B cell (primary cell): ENCODE data around the gene OR1I1. TPM values are rescaled to one million over a fixed set of nuclear protein-coding genes. Genes with fewer than 3 reads are reported as not detected.

ENCODE experiments used
- ATAC-seq: fragments of 200-7000 bp; cut with Tn5 transposase; one replicate; pipeline ENCODE4 v1.10.0; 2021; ENCODE audit warnings: low read depth, mild to moderate bottlenecking, moderate number of reproducible peaks, moderate library complexity
- CTCF ChIA-PET: fragments of 350-600 bp; sonication (Branson Sonifier 250); formaldehyde crosslinking; loops from one replicate; lab custom pipeline; 2021; ENCODE audit warnings: antibody characterized with exemption, inconsistent platforms; lab: Charles Lee
- POLR2A ChIA-PET: fragments of 350-600 bp; sonication (Branson Sonifier 250); formaldehyde crosslinking; loops from one replicate; lab custom pipeline; 2021; ENCODE audit warnings: antibody characterized with exemption; lab: Charles Lee
- DNase-seq: peaks from one replicate; pipeline ENCODE4 v3.0.0; 2013
- H2AFZ ChIP-seq: 2 replicates; pipeline ENCODE4 v1.6.1; 2012; ENCODE audit warnings: mild to moderate bottlenecking, low read depth, low read length; ENCODE audit not compliant: insufficient read depth, poor library complexity, severe bottlenecking
- H3K27ac ChIP-seq, 2 donors: 1 replicate in 1 of 2; 2 replicates in 1 of 2; pipeline ENCODE4 v1.5.1; 2012 to 2013; ENCODE audit warnings: low read length in 2 of 2, mild to moderate bottlenecking in 2 of 2, moderate library complexity in 1 of 2
- H3K27me3 ChIP-seq, 4 experiments: fragments of 200-600 bp in 1 of 4; sonication (generic) in 1 of 4; replicated peaks in 1 of 4; 1 replicate in 2 of 4; 2 replicates in 2 of 4; pipeline versions ENCODE4 v1.6.1 to v1.7.0; 2013 to 2016; ENCODE audit warnings: low read length in 3 of 4, mild to moderate bottlenecking in 2 of 4, mixed read lengths in 1 of 4, moderate library complexity in 1 of 4; ENCODE audit not compliant: insufficient read depth in 4 of 4, control insufficient read depth in 3 of 4; ENCODE audit errors: control extremely low read depth in 1 of 4
- H3K36me3 ChIP-seq, 2 experiments: replicated peaks in 1 of 2; 1 replicate in 1 of 2; 2 replicates in 1 of 2; pipeline versions ENCODE4 v1.6.1 to v1.7.1; 2013; ENCODE audit warnings: low read length in 1 of 2; ENCODE audit not compliant: insufficient read depth in 2 of 2, control insufficient read depth in 1 of 2; ENCODE audit errors: control extremely low read depth in 1 of 2, extremely low read depth in 1 of 2
- H3K4me1 ChIP-seq, 2 donors: fragments of 200-600 bp in 1 of 2; sonication (generic) in 1 of 2; 1 replicate in 1 of 2; 2 replicates in 1 of 2; pipeline versions ENCODE4 v1.5.1 to v1.6.1; 2013 to 2017; ENCODE audit warnings: low read length in 2 of 2; ENCODE audit not compliant: control insufficient read depth in 2 of 2, insufficient read depth in 2 of 2
- H3K4me2 ChIP-seq: replicated peaks from 2 replicates; pipeline ENCODE3; 2012; ENCODE audit warnings: mild to moderate bottlenecking, low read depth, low read length; ENCODE audit not compliant: poor library complexity, severe bottlenecking
- H3K4me3 ChIP-seq, 5 experiments: fragments of 200-600 bp in 1 of 5; sonication (generic) in 1 of 5; 1 replicate in 3 of 5; 2 replicates in 2 of 5; pipeline versions ENCODE4 v1.5.1 to v1.7.0; 2011 to 2016; ENCODE audit warnings: low read length in 4 of 5, mild to moderate bottlenecking in 4 of 5, low read depth in 2 of 5, control low read depth in 1 of 5, moderate library complexity in 1 of 5; ENCODE audit not compliant: insufficient read depth in 1 of 5; ENCODE audit errors: control extremely low read depth in 1 of 5, extremely low read depth in 1 of 5
- H3K79me2 ChIP-seq: fragments of 200-600 bp; sonication (generic); one replicate; pipeline ENCODE4 v1.6.0; 2016; ENCODE audit warnings: low read length; ENCODE audit not compliant: control insufficient read depth, insufficient read depth
- H3K9ac ChIP-seq: fragments of 200-600 bp; sonication (generic); 2 replicates; pipeline ENCODE4 v1.6.1; 2017; ENCODE audit warnings: mild to moderate bottlenecking, low read length, moderate library complexity
- H3K9me3 ChIP-seq, 3 donors: one replicate each; pipeline versions ENCODE4 v1.6.1 to v1.7.1; 2013; ENCODE audit warnings: low read length in 2 of 3; ENCODE audit not compliant: control insufficient read depth in 2 of 3, insufficient read depth in 1 of 3; ENCODE audit errors: control extremely low read depth in 1 of 3
- H4K20me1 ChIP-seq: 2 replicates; pipeline ENCODE4 v1.6.0; 2012; ENCODE audit warnings: mild to moderate bottlenecking, low read length; ENCODE audit not compliant: insufficient read depth, control insufficient read depth, poor library complexity, severe bottlenecking
- H3K27ac Mint-ChIP-seq: one replicate; pipeline ENCODE4 v1.8.0; 2021; ENCODE audit warnings: mixed read lengths
- H3K27me3 Mint-ChIP-seq: one replicate; pipeline ENCODE4 v1.8.0; 2021; ENCODE audit warnings: mixed read lengths
- H3K4me1 Mint-ChIP-seq: one replicate; pipeline ENCODE4 v1.8.0; 2021; ENCODE audit warnings: mixed read lengths
- H3K4me3 Mint-ChIP-seq: one replicate; pipeline ENCODE4 v1.8.0; 2021; ENCODE audit warnings: mixed read lengths
- H3K9me3 Mint-ChIP-seq: one replicate; pipeline ENCODE4 v1.8.0; 2022; ENCODE audit warnings: mixed read lengths; ENCODE audit not compliant: insufficient read depth
- CTCF ChIP-seq: fragments of 200-600 bp; IDR thresholded peaks from one replicate; pipeline ENCODE4 v1.8.0; 2022; ENCODE audit warnings: antibody characterized with exemption, mild to moderate bottlenecking
- EZH2 ChIP-seq: IDR thresholded peaks from 2 replicates; pipeline ENCODE4 v1.6.1; 2012; ENCODE audit warnings: borderline replicate concordance, low read depth, mild to moderate bottlenecking, moderate library complexity, low read length; ENCODE audit not compliant: insufficient read depth, poor library complexity, severe bottlenecking
- WGBS: methylation state at CpG from one replicate; pipeline ENCODE4 v1.1.5; 2013; ENCODE audit warnings: missing lambda C conversion rate; ENCODE audit not compliant: insufficient coverage; 5-methylcytosine and 5-hydroxymethylcytosine counted together
- intact Hi-C: fragments of 100-400 bp; cut with micrococcal nuclease; formaldehyde crosslinking; loops from one replicate; pipeline ENCODE4 v1.10.0; 2022
- polyA plus RNA-seq: library from polyadenylated mRNA; depleted of rRNA; stranded (reverse); fragments of >200 nt; gene quantifications from 2 replicates; pipeline ENCODE4 v1.2.3, GENCODE V29; 2012
- total RNA-seq, 2 donors: library from RNA; stranded (reverse); fragments of 120-200 nt in 1 of 2; gene quantifications; 1 replicate in 1 of 2; 2 replicates in 1 of 2; pipeline versions ENCODE4 v1.2.3 to v1.2.4, GENCODE V29; 2013 to 2022

Gene OR1I1
- total and polyA plus RNA-seq, 2 donors (not counting 1 experiment from before 2014, with no cell fraction given), result not detected

- DNase-seq (no peak), ATAC-seq (no peak)
- H3K36me3 ChIP-seq, result no peaks in the 10 kb centered on the region
- peaks cover 13% of the 10 kb centered on the region in 2 donors for H3K4me1 ChIP-seq
- Mint-ChIP-seq H3K9me3 (peaks cover 9% of the 10 kb centered on the region), H3K27me3 (peaks cover 38% of the 10 kb centered on the region), H3K4me1 (peaks cover 13% of the 10 kb centered on the region), H3K27ac (no peak overlapping the region), H3K4me3 (no peak overlapping the region)
- H3K27me3 ChIP-seq, result peaks cover 0 to 43% (median 20%) of the 10 kb centered on the region in 4 experiments
- intact Hi-C loops, result no loop called here
- no peak overlapping the region for H3K4me2 ChIP-seq
- no peak overlapping the region for H3K27ac ChIP-seq
- no peaks in the 10 kb centered on the region for H4K20me1 ChIP-seq
- no peaks in the 10 kb centered on the region for H3K79me2 ChIP-seq
- no peak overlapping the region for H3K9ac ChIP-seq
- no peak overlapping the region for H2AFZ ChIP-seq
- ChIA-PET POLR2A (no interaction called here), CTCF (no interaction called here)
- 71% methylated on average over 5 of the region's 10 CpGs for WGBS
- no peak overlapping the region for H3K4me3 ChIP-seq
- no peak for TF ChIP-seq EZH2
- TF ChIP-seq CTCF, result no peak
- peaks cover 4 to 25% (median 12%) of the 10 kb centered on the region in 3 donors for H3K9me3 ChIP-seq
Measured at GRCh38 chr19:15108145-15108844, 26.3 kb downstream of the OR1I1 start.
